Endothelial cell of umbilical vein (primary cell): ENCODE data around the gene MED8. TPM values are rescaled to one million over a fixed set of nuclear protein-coding genes. Genes with fewer than 3 reads are reported as not detected.

Source experiments
- BruUV-seq: library from RNA; stranded (reverse); fragments of 400-500 nt; replicated peaks from 2 replicates; lab custom pipeline; 2021; lab: Mats Ljungman, UMichigan
- CTCF ChIA-PET: fragments of 300-600, 350-600 bp; sonication (Branson Sonifier 250); formaldehyde crosslinking; loops from one replicate; lab custom pipeline; 2021; ENCODE audit warnings: antibody characterized with exemption, inconsistent platforms; lab: Charles Lee
- POLR2A ChIA-PET: fragments of 300-600, 350-600 bp; sonication (Branson Sonifier 250); formaldehyde crosslinking; loops from one replicate; lab custom pipeline; 2021; ENCODE audit warnings: antibody characterized with exemption, inconsistent platforms; lab: Charles Lee
- DNase-seq: peaks from one replicate; pipeline ENCODE4 v3.0.0-alpha.2; 2011; ENCODE audit warnings: low read depth, low spot score
- FAIRE-seq: peaks from 2 replicates; lab custom pipeline; 2011; peaks lifted over from hg19 to GRCh38; lab: Jason Lieb, UNC
- H2AFZ ChIP-seq: 2 replicates; pipeline ENCODE4 v1.6.0; 2012; ENCODE audit warnings: low read depth, low read length, control low read depth, inconsistent platforms
- H3K27ac ChIP-seq: 2 replicates; pipeline ENCODE4 v1.5.1; 2011; ENCODE audit warnings: low read depth, mild to moderate bottlenecking, control low read depth, low read length, moderate library complexity; ENCODE audit not compliant: insufficient read depth
- H3K27me3 ChIP-seq, 2 experiments: 2 replicates each; pipeline versions ENCODE4 v1.6.0 to v1.6.1; 2011; ENCODE audit warnings: low read length in 2 of 2, mixed read lengths in 1 of 2; ENCODE audit not compliant: control insufficient read depth in 2 of 2, insufficient read depth in 2 of 2
- H3K36me3 ChIP-seq, 2 experiments: 2 replicates in 1 of 2; 3 replicates in 1 of 2; pipeline ENCODE4 v1.5.1; 2011; ENCODE audit warnings: low read length in 2 of 2, mild to moderate bottlenecking in 1 of 2, moderate library complexity in 1 of 2; ENCODE audit not compliant: control insufficient read depth in 2 of 2, insufficient read depth in 2 of 2; ENCODE audit errors: extremely low read depth in 1 of 2
- H3K4me1 ChIP-seq: 3 replicates; pipeline ENCODE4 v1.5.1; 2011; ENCODE audit warnings: mild to moderate bottlenecking, low read length; ENCODE audit not compliant: control insufficient read depth, insufficient read depth; ENCODE audit errors: extremely low read depth
- H3K4me2 ChIP-seq: 2 replicates; pipeline ENCODE4 v1.6.1; 2011; ENCODE audit warnings: low read length, control low read depth, mixed read lengths; ENCODE audit not compliant: insufficient read depth
- H3K4me3 ChIP-seq, 3 experiments: fragments of 200-600 bp in 1 of 3; sonication (generic), shearing (Covaris generic) in 1 of 3; replicated peaks in 1 of 3; 2 replicates each; pipeline ENCODE4 v1.5.1; 2011 to 2016; ENCODE audit warnings: control low read depth in 3 of 3, low read length in 3 of 3, mild to moderate bottlenecking in 2 of 3, inconsistent platforms in 1 of 3, low read depth in 1 of 3, moderate library complexity in 1 of 3; ENCODE audit not compliant: insufficient read depth in 1 of 3
- H3K79me2 ChIP-seq: 2 replicates; pipeline ENCODE4 v1.6.0; 2012; ENCODE audit warnings: low read length, inconsistent platforms; ENCODE audit not compliant: control insufficient read depth, insufficient read depth
- H3K9ac ChIP-seq: replicated peaks from 2 replicates; pipeline ENCODE3; 2011; ENCODE audit warnings: low read length, control low read depth; ENCODE audit not compliant: insufficient read depth; ENCODE audit errors: extremely low read depth
- H3K9me1 ChIP-seq: replicated peaks from 3 replicates; pipeline ENCODE4 v1.6.0; 2011; ENCODE audit warnings: mild to moderate bottlenecking, low read length; ENCODE audit not compliant: control insufficient read depth, insufficient read depth; ENCODE audit errors: extremely low read depth
- H3K9me3 ChIP-seq: replicated peaks from 2 replicates; pipeline ENCODE4 v1.5.1; 2012; ENCODE audit warnings: low read length, inconsistent platforms; ENCODE audit not compliant: control insufficient read depth, insufficient read depth
- H4K20me1 ChIP-seq: replicated peaks from 2 replicates; pipeline ENCODE3; 2011; ENCODE audit warnings: mild to moderate bottlenecking, low read length; ENCODE audit not compliant: control insufficient read depth, insufficient read depth; ENCODE audit errors: extremely low read depth
- CTCF ChIP-seq, 2 donors: IDR thresholded peaks; 1 replicate in 1 of 2; 2 replicates in 1 of 2; pipeline ENCODE4 v1.5.1; 2011; ENCODE audit warnings: low read length in 2 of 2, mild to moderate bottlenecking in 2 of 2, moderate library complexity in 2 of 2, control low read depth in 1 of 2, inconsistent platforms in 1 of 2, low read depth in 1 of 2; ENCODE audit not compliant: insufficient read depth in 1 of 2; ENCODE audit errors: extremely low read depth in 1 of 2
- EZH2 ChIP-seq: IDR thresholded peaks from 2 replicates; pipeline ENCODE4 v1.6.1; 2012; ENCODE audit warnings: borderline replicate concordance, low read depth, mild to moderate bottlenecking, moderate library complexity, low read length, inconsistent platforms; ENCODE audit not compliant: severe bottlenecking
- FOS ChIP-seq: IDR thresholded peaks from 2 replicates; pipeline ENCODE4 v1.6.1; 2011; ENCODE audit warnings: mild to moderate bottlenecking, low read length, moderate library complexity, borderline replicate concordance; ENCODE audit not compliant: insufficient read depth
- GATA2 ChIP-seq: IDR thresholded peaks from 2 replicates; pipeline ENCODE4 v1.7.0; 2011; ENCODE audit warnings: low read depth, mild to moderate bottlenecking, moderate library complexity, mixed read lengths, low read length; ENCODE audit not compliant: insufficient read length, insufficient read depth
- JUN ChIP-seq: IDR thresholded peaks from 2 replicates; pipeline ENCODE4 v1.6.1; 2011; ENCODE audit warnings: borderline replicate concordance, low read depth; ENCODE audit not compliant: insufficient read length, insufficient read depth
- MAX ChIP-seq: IDR thresholded peaks from 2 replicates; pipeline ENCODE4 v1.6.1; 2011; ENCODE audit not compliant: insufficient read depth, insufficient read length
- MYC ChIP-seq: IDR thresholded peaks from one replicate; pipeline ENCODE4 v1.6.1; 2011; ENCODE audit warnings: mild to moderate bottlenecking, low read depth, low read length
- POLR2A ChIP-seq: IDR thresholded peaks from 2 replicates; pipeline ENCODE4 v1.6.1; 2012; ENCODE audit warnings: low read depth, mild to moderate bottlenecking, control low read depth, low read length
- POLR2AphosphoS5 ChIP-seq: IDR thresholded peaks from 2 replicates; pipeline ENCODE4 v1.6.1; 2012; ENCODE audit warnings: low read depth, mild to moderate bottlenecking, control low read depth, low read length, moderate library complexity; ENCODE audit not compliant: insufficient read depth
- dilution Hi-C: fragments of 300-500 bp; cut with MboI; formaldehyde crosslinking; loops from one replicate; pipeline ENCODE4 v1.15.0; 2019; ENCODE audit warnings: low sequenced_read_pairs; ENCODE audit not compliant: extremely low pct_ligation_motif_present
- intact Hi-C: fragments of 100-400 bp; cut with micrococcal nuclease; formaldehyde crosslinking; loops from one replicate; pipeline ENCODE4 v1.10.0; 2022
- polyA plus RNA-seq, 4 experiments: library from polyadenylated mRNA; depleted of rRNA in 3 of 4; stranded (reverse) in 3 of 4; unstranded in 1 of 4; fragments of >200 nt; gene quantifications; 2 replicates each; pipeline versions ENCODE4 v1.2.1 to v1.2.3, GENCODE V29; 2011 to 2012; ENCODE audit warnings: missing spikeins in 1 of 4
- total RNA-seq: library from RNA; stranded (reverse); gene quantifications from 2 replicates; pipeline ENCODE4 v1.2.3, GENCODE V29; 2021

MED8 gene
- total and polyA plus RNA-seq, 2 donors (not counting 3 experiments of a cell fraction or from before 2014, with no cell fraction given) = 19.6 to 45.6 TPM

DNA sequence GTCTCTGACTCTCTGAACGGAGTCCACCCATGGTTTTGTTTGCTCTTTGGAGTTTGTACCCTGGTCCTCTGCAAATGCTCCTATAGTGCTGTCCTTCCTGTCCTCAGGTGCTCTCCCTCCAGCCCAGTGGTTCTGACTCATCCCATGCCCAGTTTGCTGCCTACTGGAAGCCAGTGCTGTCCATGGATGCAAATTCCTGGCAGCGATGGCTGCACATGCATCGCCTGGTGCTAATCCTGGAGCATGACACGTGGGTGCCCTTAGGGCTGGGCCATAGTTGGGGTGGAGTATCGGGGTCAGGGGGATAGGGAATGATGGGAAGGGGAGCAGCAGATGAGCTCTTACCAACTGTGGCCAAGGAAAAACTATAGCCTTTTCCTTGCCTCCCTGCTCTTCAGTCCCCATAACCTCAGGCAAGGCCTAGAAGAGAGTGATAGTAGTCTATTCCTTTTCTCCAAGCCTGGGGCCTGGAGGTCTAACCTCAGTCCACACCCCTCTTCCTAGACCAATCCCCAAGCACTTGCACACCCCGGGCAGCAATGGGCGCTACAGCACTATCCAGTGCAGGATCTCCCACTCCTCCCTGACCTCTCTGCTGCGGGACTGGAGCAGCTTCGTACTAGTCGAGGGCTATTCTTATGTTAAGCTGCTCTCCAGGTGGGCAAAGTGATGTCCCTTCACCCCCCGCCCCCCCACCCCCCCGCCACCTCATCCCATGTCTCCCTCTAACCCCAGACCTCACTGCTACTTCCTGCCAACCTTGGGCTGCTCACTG lies 32.6 kb upstream of the MED8 start:
- H3K36me3 ChIP-seq = peaks cover 10 to 76% of the 10 kb centered on the region in 2 experiments
- FAIRE-seq (no peak), DNase-seq (no peak)
- H3K27ac ChIP-seq = no peak overlapping the region
- H3K9ac ChIP-seq = no peak overlapping the region
- no peak overlapping the region for H3K4me2 ChIP-seq
- H3K4me3 ChIP-seq = no peak overlapping the region
- H3K4me1 ChIP-seq = no peaks in the 10 kb centered on the region
- H3K9me3 ChIP-seq = no peaks in the 10 kb centered on the region
- TF ChIP-seq POLR2A (no peak), JUN (no peak), CTCF (IDR thresholded peaks at IDR 0.05; ENCODE audit: extremely low read depth in 1 of 2, insufficient read depth in 1 of 2, low read depth in 1 of 2, low read length in 2 of 2) (no peak), MAX (no peak), MYC (no peak), FOS (no peak), POLR2AphosphoS5 (no peak), EZH2 (no peak), GATA2 (no peak)
- H3K79me2 ChIP-seq = no peaks in the 10 kb centered on the region
- no peaks in the 10 kb centered on the region for H3K27me3 ChIP-seq
- intact Hi-C loops = no loop called here
- H3K9me1 ChIP-seq = no peaks in the 10 kb centered on the region
- dilution Hi-C loops = loop anchor here (25.0 kb wide), 1 partner anchor 185 kb away; no protein-coding TSS in a partner anchor
- no TSS peak for BruUV-seq
- H4K20me1 ChIP-seq = no peaks in the 10 kb centered on the region
- H2AFZ ChIP-seq = no peak overlapping the region
- ChIA-PET CTCF (interaction anchor here (2.0 kb wide), 1 partner anchor 195 kb away, joined by 4 read pairs; no protein-coding TSS in a partner anchor), POLR2A (no interaction called here)
